ENCODE results near the gene TENM3. TPM values are rescaled to one million over a fixed set of nuclear protein-coding genes. Genes with fewer than 3 reads are reported as not detected.

Gene TENM3
- total and polyA plus RNA-seq, 2 experiments from 2014 or later, result 16.1 to 70.9 TPM

DNA sequence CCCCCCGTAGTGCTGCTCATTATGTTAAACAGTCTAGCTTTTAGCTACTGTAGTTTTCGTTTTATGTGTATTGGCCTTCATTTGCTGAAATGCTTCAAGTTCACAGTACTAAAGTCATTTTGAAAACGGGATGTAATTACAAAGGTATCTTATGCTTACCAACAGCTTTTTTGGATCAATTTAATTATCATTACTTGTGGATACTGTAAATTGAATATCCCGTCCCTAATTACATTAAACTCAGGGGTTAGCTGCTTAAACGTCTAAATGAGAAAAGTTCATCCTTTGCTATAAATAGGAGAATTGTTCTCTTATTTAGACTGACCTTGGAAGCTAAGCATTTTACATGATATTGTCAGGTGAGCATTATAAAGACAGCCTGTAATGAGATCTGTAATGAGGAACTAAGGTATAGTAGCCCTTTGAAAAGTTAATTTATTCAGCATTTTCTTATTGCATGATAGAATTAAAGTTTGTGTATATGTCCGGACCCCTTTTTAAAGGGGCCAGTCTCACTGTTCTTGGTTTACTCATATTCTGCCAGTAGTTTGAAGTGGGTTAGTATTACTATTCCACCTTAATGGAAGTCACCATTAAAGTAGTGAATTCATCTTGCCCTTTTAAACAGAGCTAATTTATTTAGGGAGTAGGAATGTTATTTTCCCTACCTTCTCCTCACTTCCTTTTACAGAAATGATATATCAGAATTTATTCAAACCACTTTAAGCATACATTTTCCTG, 252.6 kb downstream of the TENM3 start:
- TF ChIP-seq EZH2phosphoT487 (IDR thresholded peaks at IDR 0.05; ENCODE audit: low read depth, severe bottlenecking, unreplicated experiment) (no peak), EZH2 (IDR thresholded peaks at IDR 0.05; ENCODE audit: borderline replicate concordance) (no peak)
- TF ChIP-seq, protein P1, sequence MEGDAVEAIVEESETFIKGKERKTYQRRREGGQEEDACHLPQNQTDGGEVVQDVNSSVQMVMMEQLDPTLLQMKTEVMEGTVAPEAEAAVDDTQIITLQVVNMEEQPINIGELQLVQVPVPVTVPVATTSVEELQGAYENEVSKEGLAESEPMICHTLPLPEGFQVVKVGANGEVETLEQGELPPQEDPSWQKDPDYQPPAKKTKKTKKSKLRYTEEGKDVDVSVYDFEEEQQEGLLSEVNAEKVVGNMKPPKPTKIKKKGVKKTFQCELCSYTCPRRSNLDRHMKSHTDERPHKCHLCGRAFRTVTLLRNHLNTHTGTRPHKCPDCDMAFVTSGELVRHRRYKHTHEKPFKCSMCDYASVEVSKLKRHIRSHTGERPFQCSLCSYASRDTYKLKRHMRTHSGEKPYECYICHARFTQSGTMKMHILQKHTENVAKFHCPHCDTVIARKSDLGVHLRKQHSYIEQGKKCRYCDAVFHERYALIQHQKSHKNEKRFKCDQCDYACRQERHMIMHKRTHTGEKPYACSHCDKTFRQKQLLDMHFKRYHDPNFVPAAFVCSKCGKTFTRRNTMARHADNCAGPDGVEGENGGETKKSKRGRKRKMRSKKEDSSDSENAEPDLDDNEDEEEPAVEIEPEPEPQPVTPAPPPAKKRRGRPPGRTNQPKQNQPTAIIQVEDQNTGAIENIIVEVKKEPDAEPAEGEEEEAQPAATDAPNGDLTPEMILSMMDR (IDR thresholded peaks at IDR 0.05; ENCODE audit: poor library complexity), result no peak
- Histone ChIP-seq H3K36me3 (replicated peaks; ENCODE audit: insufficient read depth, low read depth) (no peaks in the 10 kb centered on the region), H3K4me1 (ENCODE audit: insufficient read depth) (no peaks in the 10 kb centered on the region), H4K20me1 (ENCODE audit: insufficient read depth, poor library complexity, severe bottlenecking) (peaks cover 8% of the 10 kb centered on the region), H3K79me2 (peaks cover 38% of the 10 kb centered on the region), H3K27me3 (no peaks in the 10 kb centered on the region), H3K9me2 (replicated peaks; ENCODE audit: insufficient read depth) (no peaks in the 10 kb centered on the region), H2AFZ (no peak overlapping the region), H3K4me3 (no peak overlapping the region), H3K9me3 (ENCODE audit: low read depth) (no peaks in the 10 kb centered on the region), H3K27ac (no peak overlapping the region), H3K4me2 (no peak overlapping the region)
- no peak for DNase-seq (ENCODE audit: low spot score)
- WGBS (ENCODE audit: low lambda C conversion rate, missing lambda C conversion rate), result 71% methylated on average over 6 of the region's 6 CpGs

DNA sequence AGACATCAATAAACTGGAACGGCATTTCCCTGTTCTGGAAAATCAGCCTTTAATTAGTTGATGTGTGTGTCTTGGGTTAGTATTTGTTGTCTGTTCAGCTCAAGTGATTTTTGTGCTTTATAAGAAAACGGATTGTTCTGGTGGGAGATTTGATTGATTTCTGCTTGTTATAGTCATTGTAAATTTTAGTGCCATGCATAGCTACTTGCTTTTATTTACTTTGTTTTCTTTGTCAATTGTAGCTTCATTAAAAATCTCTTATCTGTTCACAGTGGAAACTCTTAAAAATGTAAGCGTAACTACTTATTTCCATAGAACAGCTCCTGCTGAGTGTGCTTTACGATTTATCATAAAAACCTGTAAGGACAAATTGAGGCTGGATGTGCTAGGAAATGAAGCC, 253.2 kb downstream of the TENM3 start:
- peaks cover 8% of the 10 kb centered on the region for H4K20me1 ChIP-seq (ENCODE audit: insufficient read depth, poor library complexity, severe bottlenecking)
- DNase-seq (ENCODE audit: low spot score), result no peak
- 62% methylated on average over 4 of the region's 4 CpGs for WGBS (ENCODE audit: low lambda C conversion rate, missing lambda C conversion rate)

DNA sequence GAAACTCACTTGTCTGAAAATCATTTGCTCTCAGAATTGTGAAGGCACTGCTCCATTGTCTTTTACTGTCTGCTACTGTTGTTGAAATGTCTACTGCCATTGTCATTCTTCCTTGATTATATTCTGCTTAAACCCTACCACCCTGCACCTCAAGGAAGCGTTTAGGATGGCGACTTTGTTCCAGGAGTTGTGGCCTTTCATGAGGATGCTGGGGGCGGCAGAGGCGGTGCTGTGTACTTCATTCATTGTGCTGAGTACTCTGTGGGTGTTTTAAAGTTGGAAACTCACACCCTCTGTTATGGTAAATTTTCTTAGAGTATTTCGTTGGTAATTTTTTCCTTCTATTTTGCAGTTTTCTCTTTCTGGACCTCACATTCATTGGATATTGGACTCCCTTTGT, 258.9 kb downstream of the TENM3 start:
- DNase-seq (ENCODE audit: low spot score), result no peak
- H3K27ac ChIP-seq, result no peak overlapping the region
- H3K4me2 ChIP-seq, result no peak overlapping the region
- no peak overlapping the region for H2AFZ ChIP-seq
- no peaks in the 10 kb centered on the region for H3K36me3 ChIP-seq (replicated peaks; ENCODE audit: insufficient read depth, low read depth)
- peaks cover 3% of the 10 kb centered on the region for H4K20me1 ChIP-seq (ENCODE audit: insufficient read depth, poor library complexity, severe bottlenecking)
- no peak for TF ChIP-seq EZH2phosphoT487 (IDR thresholded peaks at IDR 0.05; ENCODE audit: low read depth, severe bottlenecking, unreplicated experiment)
- TF ChIP-seq, protein P1 (IDR thresholded peaks at IDR 0.05; ENCODE audit: poor library complexity), result no peak
- H3K9me3 ChIP-seq (ENCODE audit: low read depth), result no peaks in the 10 kb centered on the region
- H3K9me2 ChIP-seq (replicated peaks; ENCODE audit: insufficient read depth), result no peaks in the 10 kb centered on the region
- H3K79me2 ChIP-seq, result peaks cover 41% of the 10 kb centered on the region
- no peak overlapping the region for H3K4me3 ChIP-seq
- H3K4me1 ChIP-seq (ENCODE audit: insufficient read depth), result no peaks in the 10 kb centered on the region
- 95% methylated on average over 5 of the region's 5 CpGs for WGBS (ENCODE audit: low lambda C conversion rate, missing lambda C conversion rate)
- H3K27me3 ChIP-seq, result no peaks in the 10 kb centered on the region

More for the DNA sequence above, 253.2 kb downstream of the TENM3 start:
- H3K9me2 ChIP-seq (replicated peaks; ENCODE audit: insufficient read depth), result no peaks in the 10 kb centered on the region
- no peaks in the 10 kb centered on the region for H3K36me3 ChIP-seq (replicated peaks; ENCODE audit: insufficient read depth, low read depth)
- H3K4me1 ChIP-seq (ENCODE audit: insufficient read depth), result no peaks in the 10 kb centered on the region
- no peak overlapping the region for H3K27ac ChIP-seq
- H3K79me2 ChIP-seq, result peaks cover 40% of the 10 kb centered on the region
- H3K9me3 ChIP-seq (ENCODE audit: low read depth), result no peaks in the 10 kb centered on the region
- TF ChIP-seq EZH2 (IDR thresholded peaks at IDR 0.05; ENCODE audit: borderline replicate concordance) (no peak), EZH2phosphoT487 (IDR thresholded peaks at IDR 0.05; ENCODE audit: low read depth, severe bottlenecking, unreplicated experiment) (no peak)
- TF ChIP-seq, protein P1 (IDR thresholded peaks at IDR 0.05; ENCODE audit: poor library complexity), result no peak
- H3K4me3 ChIP-seq, result no peak overlapping the region
- no peak overlapping the region for H3K4me2 ChIP-seq
- H2AFZ ChIP-seq, result no peak overlapping the region
- no peaks in the 10 kb centered on the region for H3K27me3 ChIP-seq

Measured in hepatocyte (in vitro differentiated cells).